B cell (primary cell): ENCODE results near the gene CYP26A1.

ENCODE experiments used
- EZH2 ChIP-seq: IDR thresholded peaks from 2 replicates; pipeline ENCODE4 v1.6.1; 2012; ENCODE audit warnings: borderline replicate concordance, low read depth, mild to moderate bottlenecking, moderate library complexity, low read length; ENCODE audit not compliant: insufficient read depth, poor library complexity, severe bottlenecking
- TF ChIP-seq, protein P1 (sequence below): fragments of 200-600 bp; IDR thresholded peaks from one replicate; pipeline ENCODE4 v1.8.0; 2022; ENCODE audit warnings: antibody characterized with exemption, mild to moderate bottlenecking

- TF ChIP-seq, protein P1, sequence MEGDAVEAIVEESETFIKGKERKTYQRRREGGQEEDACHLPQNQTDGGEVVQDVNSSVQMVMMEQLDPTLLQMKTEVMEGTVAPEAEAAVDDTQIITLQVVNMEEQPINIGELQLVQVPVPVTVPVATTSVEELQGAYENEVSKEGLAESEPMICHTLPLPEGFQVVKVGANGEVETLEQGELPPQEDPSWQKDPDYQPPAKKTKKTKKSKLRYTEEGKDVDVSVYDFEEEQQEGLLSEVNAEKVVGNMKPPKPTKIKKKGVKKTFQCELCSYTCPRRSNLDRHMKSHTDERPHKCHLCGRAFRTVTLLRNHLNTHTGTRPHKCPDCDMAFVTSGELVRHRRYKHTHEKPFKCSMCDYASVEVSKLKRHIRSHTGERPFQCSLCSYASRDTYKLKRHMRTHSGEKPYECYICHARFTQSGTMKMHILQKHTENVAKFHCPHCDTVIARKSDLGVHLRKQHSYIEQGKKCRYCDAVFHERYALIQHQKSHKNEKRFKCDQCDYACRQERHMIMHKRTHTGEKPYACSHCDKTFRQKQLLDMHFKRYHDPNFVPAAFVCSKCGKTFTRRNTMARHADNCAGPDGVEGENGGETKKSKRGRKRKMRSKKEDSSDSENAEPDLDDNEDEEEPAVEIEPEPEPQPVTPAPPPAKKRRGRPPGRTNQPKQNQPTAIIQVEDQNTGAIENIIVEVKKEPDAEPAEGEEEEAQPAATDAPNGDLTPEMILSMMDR: no peak
- no peak for TF ChIP-seq EZH2
Observed at GRCh38 chr10:93086289-93086688, 12.6 kb downstream of the CYP26A1 start.
